ENCODE measurements around the gene ASTN1.

DNA sequence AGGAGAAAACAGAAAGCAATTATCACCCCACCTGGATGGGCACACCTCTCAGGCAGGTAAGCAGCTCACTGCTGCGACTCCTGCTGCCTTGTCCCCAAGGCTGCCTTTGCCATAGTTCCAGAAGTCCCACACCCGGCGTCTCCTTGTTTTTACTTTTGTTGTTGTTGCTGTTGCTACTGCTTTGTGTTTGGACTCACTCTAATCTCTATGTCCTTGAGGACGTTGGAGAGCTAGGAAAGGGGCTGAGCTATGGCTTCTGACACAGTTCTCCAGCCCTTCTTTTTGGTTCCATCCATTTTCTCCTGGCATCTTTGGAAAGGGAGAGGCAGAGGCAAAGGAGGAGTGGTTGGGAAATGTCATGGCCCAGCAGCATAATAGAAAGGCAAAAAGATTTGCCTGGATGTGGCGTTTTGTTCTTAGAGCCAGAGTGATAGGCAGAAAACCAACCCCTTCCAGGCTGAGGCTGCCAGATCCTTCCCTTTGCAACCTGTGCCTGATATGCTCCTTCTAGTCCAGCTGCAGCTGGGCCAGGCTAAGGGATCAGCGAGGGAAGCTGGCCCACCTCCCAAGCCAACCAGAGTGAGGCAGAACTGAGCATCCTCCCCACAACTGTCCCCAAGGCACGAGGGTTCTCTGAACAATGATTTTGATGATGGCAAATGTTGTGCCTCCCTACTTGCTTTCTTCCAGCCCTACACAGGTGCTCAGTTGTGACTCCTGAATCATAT is 270.7 kb downstream of the ASTN1 start:
- TF ChIP-seq CTCF (conservative IDR thresholded peaks at IDR 0.05; ENCODE audit: low read length), result no peak
- TF ChIP-seq EZH2phosphoT487 (IDR thresholded peaks at IDR 0.05; ENCODE audit: borderline replicate concordance, low read depth, low read length), result no peak

Measured in OCI-LY7 (cell line).